ENCODE measurements around the gene EFNA3. TPM values are rescaled to one million over a fixed set of nuclear protein-coding genes. Genes with fewer than 3 reads are reported as not detected.
A peak's percentile ranks its signal among the peaks of the same experiment; 100 is the strongest.

EFNA3 gene
- total and polyA plus RNA-seq, 2 of the 4 experiments (the other 2 are of a cell fraction) = 0.72 to 1.6 TPM

DNA sequence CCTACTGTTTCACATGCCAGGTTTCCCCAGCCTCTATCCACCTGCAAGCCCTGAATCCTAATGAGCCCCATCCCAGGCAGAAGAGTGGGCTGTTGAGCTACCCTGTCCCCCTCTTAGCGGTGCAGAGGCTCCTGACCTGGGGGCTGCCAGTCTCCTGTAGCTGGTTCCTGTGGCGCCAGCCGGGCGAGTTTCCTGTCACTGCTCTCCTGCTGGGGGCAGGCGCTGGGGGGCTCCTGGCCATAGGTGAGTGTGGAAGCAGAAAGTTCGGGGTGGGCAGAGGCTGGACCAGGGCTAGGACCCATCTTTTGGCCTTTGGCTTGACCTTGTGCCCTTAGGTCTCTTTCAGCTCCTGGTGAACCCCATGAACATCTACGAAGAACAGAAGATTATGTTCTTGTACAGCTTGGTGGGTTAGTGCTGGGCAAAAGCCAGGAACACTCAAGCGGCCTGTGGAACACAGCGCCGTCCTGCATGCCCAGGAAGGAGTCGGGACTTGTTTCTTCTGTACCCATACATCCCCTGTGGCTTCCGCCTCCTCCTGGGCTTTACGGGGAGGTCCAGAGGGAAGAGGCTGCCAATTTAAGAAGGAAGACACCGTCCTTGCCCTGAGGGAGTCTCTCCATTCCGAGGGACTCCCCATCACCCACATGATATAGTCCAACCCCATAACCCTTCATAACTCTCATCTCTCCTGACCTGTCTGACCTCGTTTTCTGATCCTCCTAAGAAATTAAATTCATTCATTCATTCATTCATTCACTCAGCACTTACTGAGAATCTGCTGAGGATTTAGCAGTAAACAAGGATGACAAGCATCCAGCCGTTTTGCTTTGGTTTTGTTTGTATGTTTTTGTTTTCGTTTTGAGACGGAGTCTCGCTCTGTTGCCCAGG, 44.1 kb upstream of the EFNA3 start:
- Histone ChIP-seq H3K27me3 (ENCODE audit: control insufficient read depth, insufficient read depth, low read length) (peaks cover 46% of the 10 kb centered on the region), H4K5ac (ENCODE audit: low read depth, low read length) (no peak overlapping the region), H2BK120ac (ENCODE audit: low read depth, low read length) (no peak overlapping the region), H3K9me3 (ENCODE audit: control insufficient read depth, insufficient read depth, low read length) (no peaks in the 10 kb centered on the region), H2BK15ac (ENCODE audit: low read depth, low read length) (no peak overlapping the region), H3K27ac (ENCODE audit: insufficient read depth, low read length) (no peak overlapping the region), H2AK5ac (ENCODE audit: low read depth, low read length) (no peak overlapping the region), H3K79me1 (ENCODE audit: low read depth in 1 of 2, low read length in 2 of 2) (no peaks in the 10 kb centered on the region), H3K14ac (replicated peaks; ENCODE audit: low read depth, low read length) (no peak overlapping the region), H3K4me3 (ENCODE audit: insufficient read depth, low read depth, low read length) (no peak overlapping the region), H2BK5ac (ENCODE audit: low read depth, low read length, poor library complexity, severe bottlenecking) (no peak overlapping the region), H4K8ac (ENCODE audit: low read depth in 2 of 2, low read length in 2 of 2) (no peak overlapping the region), H3K56ac (ENCODE audit: extremely low read depth, insufficient read depth, low read length) (no peak overlapping the region), H3K23ac (ENCODE audit: low read depth, low read length) (no peak overlapping the region), H3K9me1 (ENCODE audit: insufficient read depth, low read length) (peaks cover 6% of the 10 kb centered on the region; the same call in 1 of the 2 replicates), H4K20me1 (ENCODE audit: insufficient read depth, low read length) (no peaks in the 10 kb centered on the region; the same call in 1 of the 2 replicates), H3K18ac (ENCODE audit: low read depth, low read length) (no peak overlapping the region), H3K4me2 (ENCODE audit: low read depth, low read length) (no peak overlapping the region), H3K4ac (ENCODE audit: low read depth, low read length) (no peak overlapping the region), H3K36me3 (ENCODE audit: control insufficient read depth, insufficient read depth, low read length) (no peaks in the 10 kb centered on the region), H2BK20ac (ENCODE audit: low read depth, low read length) (no peak overlapping the region), H2AFZ (replicated peaks; ENCODE audit: low read length, poor library complexity) (no peak overlapping the region), H4K91ac (ENCODE audit: insufficient read depth, low read depth, low read length) (no peak overlapping the region), H3K4me1 (ENCODE audit: control insufficient read depth, insufficient read depth, low read length) (peaks cover 1% of the 10 kb centered on the region; the same call in 1 of the 2 replicates), H3K9ac (ENCODE audit: low read depth, low read length) (no peak overlapping the region), H2AK9ac (replicated peaks; ENCODE audit: low read depth, low read length, poor library complexity) (peak overlapping the region; percentile 55)
- DNase-seq (no peak), ATAC-seq (ENCODE audit: low read depth) (no peak)
- POLR2A ChIA-PET (ENCODE audit: unreplicated experiment) = no interaction called here
- CTCF ChIA-PET = no interaction called here
- BruUV-seq (replicated peaks) = no TSS peak
- WGBS, 2 experiments (ENCODE audit: extremely low coverage in 2 of 2, insufficient read length in 1 of 2) = 50% methylated on average over 2 of the region's 20 CpGs; no CpG with 5 or more reads in 1 of the 2 experiments
- dilution Hi-C loops (cut with HindIII; ENCODE audit: low sequenced_read_pairs, unreplicated experiment) (no loop called here), intact Hi-C loops (cut with micrococcal nuclease) (no loop called here), in situ Hi-C loops (cut with MboI; ENCODE audit: low sequenced_read_pairs) (no loop called here)
- TF ChIP-seq MAZ (IDR thresholded peaks at IDR 0.05; ENCODE audit: borderline replicate concordance, low read depth, low read length) (no peak), SMC3 (IDR thresholded peaks at IDR 0.05; ENCODE audit: low read depth, low read length) (no peak), MAFK (IDR thresholded peaks at IDR 0.05; ENCODE audit: low read depth, low read length) (no peak)
